Esophagus muscularis mucosa (tissue), 4 donors: ENCODE results near the gene LRRC63.

ENCODE experiments used
- CTCF ChIP-seq, 3 experiments: fragments of 200-600 bp in 2 of 3; fragments of 450-650 bp in 1 of 3; sonication (generic) in 2 of 3; IDR thresholded peaks; one replicate each; pipeline ENCODE4 v1.5.1; 2017 to 2019; ENCODE audit warnings: antibody characterized with exemption in 3 of 3, mild to moderate bottlenecking in 2 of 3, moderate library complexity in 1 of 3
- EP300 ChIP-seq: sonication (generic); formaldehyde crosslinking; IDR thresholded peaks from one replicate; pipeline ENCODE4 v1.6.1; 2017; ENCODE audit warnings: antibody characterized with exemption
- POLR2A ChIP-seq: fragments of 450-650 bp; IDR thresholded peaks from one replicate; pipeline ENCODE4 v1.6.1; 2017; ENCODE audit warnings: antibody characterized with exemption, moderate library complexity, mild to moderate bottlenecking, low read depth
- POLR2AphosphoS5 ChIP-seq, 2 donors: sonication (generic); formaldehyde crosslinking; IDR thresholded peaks; one replicate each; pipeline ENCODE4 v1.6.1; 2017; ENCODE audit warnings: antibody characterized with exemption in 2 of 2

- TF ChIP-seq CTCF (IDR thresholded peaks at IDR 0.05) (no peak), POLR2A (no peak), POLR2AphosphoS5 (IDR thresholded peaks at IDR 0.05) (no peak), EP300 (no peak)
Observed at GRCh38 chr13:46296921-46297320, 85.2 kb downstream of the LRRC63 start.
